ENCODE data around the gene PDSS1. TPM values are rescaled to one million over a fixed set of nuclear protein-coding genes. Genes with fewer than 3 reads are reported as not detected.

Gene PDSS1
- total RNA-seq, 1 donor from 2014 or later: 8.0 TPM

DNA sequence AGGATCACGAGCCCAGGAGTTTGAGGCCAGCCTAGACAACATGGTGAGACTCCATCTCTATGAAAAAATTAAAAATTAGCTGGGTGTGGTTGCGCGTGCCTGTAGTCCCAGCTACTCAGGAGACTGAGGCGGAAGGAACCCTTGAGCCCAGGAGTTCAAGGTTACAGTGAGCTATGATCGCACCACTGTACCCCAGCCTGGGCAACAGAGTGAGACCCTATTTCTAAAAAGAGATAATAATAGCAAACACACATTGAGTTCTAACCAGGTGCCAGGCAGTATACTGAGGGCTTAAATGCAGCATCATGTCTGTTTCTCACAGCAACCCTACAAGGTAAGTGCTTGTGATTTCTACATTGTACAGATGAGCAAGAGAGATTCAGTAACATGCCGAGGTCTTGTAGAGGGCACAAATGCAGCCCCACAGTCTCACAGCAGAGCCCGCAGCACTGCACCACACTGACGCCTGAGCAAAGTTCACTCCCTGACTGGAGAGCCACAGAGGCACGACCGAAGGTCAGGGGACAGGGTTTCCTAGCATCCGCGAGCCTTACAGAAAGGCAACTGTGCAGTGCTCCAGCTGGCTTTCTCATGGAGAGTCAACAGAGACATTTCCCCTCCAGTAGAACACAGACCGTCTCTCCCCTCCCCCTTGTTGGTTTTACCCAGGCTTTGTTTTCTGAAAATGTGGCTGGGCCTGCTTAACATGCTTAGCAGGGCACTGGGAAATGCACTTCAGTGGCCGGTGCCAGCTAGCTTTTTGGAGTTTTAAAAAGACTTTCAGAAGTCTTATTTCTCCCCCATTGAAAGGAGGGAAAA lies 36.5 kb downstream of the PDSS1 start:
- H3K4me1 Mint-ChIP-seq (ENCODE audit: unreplicated experiment): no peaks in the 10 kb centered on the region
- no peak overlapping the region for H3K27ac Mint-ChIP-seq (ENCODE audit: unreplicated experiment)
- H3K36me3 Mint-ChIP-seq (ENCODE audit: low read depth, unreplicated experiment): peaks cover 8% of the 10 kb centered on the region
- TF ChIP-seq, protein P1, sequence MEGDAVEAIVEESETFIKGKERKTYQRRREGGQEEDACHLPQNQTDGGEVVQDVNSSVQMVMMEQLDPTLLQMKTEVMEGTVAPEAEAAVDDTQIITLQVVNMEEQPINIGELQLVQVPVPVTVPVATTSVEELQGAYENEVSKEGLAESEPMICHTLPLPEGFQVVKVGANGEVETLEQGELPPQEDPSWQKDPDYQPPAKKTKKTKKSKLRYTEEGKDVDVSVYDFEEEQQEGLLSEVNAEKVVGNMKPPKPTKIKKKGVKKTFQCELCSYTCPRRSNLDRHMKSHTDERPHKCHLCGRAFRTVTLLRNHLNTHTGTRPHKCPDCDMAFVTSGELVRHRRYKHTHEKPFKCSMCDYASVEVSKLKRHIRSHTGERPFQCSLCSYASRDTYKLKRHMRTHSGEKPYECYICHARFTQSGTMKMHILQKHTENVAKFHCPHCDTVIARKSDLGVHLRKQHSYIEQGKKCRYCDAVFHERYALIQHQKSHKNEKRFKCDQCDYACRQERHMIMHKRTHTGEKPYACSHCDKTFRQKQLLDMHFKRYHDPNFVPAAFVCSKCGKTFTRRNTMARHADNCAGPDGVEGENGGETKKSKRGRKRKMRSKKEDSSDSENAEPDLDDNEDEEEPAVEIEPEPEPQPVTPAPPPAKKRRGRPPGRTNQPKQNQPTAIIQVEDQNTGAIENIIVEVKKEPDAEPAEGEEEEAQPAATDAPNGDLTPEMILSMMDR (IDR thresholded peaks at IDR 0.05; ENCODE audit: unreplicated experiment): no peak
- H3K9me3 Mint-ChIP-seq (ENCODE audit: unreplicated experiment): no peaks in the 10 kb centered on the region
- no peak overlapping the region for H3K4me3 Mint-ChIP-seq (ENCODE audit: unreplicated experiment)
- DNase-seq (ENCODE audit: low spot score): no peak
- no peaks in the 10 kb centered on the region for H3K27me3 Mint-ChIP-seq (ENCODE audit: unreplicated experiment)

DNA sequence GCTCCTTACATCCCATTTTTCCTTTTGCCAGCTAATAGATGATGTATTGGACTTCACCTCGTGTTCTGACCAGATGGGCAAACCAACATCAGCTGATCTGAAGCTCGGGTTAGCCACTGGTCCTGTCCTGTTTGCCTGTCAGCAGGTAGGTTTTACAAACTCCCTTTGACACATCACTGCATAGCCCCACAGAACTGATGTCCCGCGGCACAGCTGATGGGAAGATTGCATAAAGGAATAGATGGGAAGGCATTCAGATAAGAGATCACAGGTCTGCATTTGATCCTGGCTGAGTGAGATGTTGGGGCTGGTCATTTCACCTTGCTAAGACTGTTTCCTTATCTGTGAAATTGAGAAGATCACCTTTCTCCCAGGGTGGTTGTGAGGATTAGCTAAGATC lies 37.9 kb downstream of the PDSS1 start:
- Mint-ChIP-seq H3K4me3 (ENCODE audit: unreplicated experiment) (no peak overlapping the region), H3K4me1 (ENCODE audit: unreplicated experiment) (no peaks in the 10 kb centered on the region), H3K27me3 (ENCODE audit: unreplicated experiment) (no peaks in the 10 kb centered on the region), H3K27ac (ENCODE audit: unreplicated experiment) (no peak overlapping the region), H3K9me3 (ENCODE audit: unreplicated experiment) (no peaks in the 10 kb centered on the region), H3K36me3 (ENCODE audit: low read depth, unreplicated experiment) (peaks cover 8% of the 10 kb centered on the region)
- no peak for DNase-seq (ENCODE audit: low spot score)
- TF ChIP-seq, protein P1 (IDR thresholded peaks at IDR 0.05; ENCODE audit: unreplicated experiment): no peak

DNA sequence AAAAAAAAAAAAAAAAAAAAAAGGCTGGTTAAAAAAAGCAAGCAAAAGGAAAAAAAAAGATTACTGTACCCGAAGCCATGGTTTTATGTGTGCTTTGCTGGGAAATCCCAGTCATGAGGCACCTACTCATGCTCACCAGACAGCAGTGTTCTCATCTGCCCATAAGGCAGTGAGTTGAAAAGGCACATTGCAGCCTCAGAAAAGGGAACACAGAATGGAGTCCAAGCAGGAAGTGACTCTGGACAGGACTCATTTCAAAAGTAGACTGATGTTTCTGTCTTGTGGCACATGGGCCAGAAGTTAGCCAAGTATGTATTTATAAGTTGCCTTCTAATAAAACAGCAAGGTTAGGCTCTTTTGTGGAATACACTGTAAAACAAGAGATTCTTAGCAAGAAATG lies 40.2 kb downstream of the PDSS1 start:
- Mint-ChIP-seq H3K9me3 (ENCODE audit: unreplicated experiment) (no peaks in the 10 kb centered on the region), H3K27me3 (ENCODE audit: unreplicated experiment) (no peaks in the 10 kb centered on the region), H3K27ac (ENCODE audit: unreplicated experiment) (no peak overlapping the region), H3K36me3 (ENCODE audit: low read depth, unreplicated experiment) (peaks cover 9% of the 10 kb centered on the region), H3K4me3 (ENCODE audit: unreplicated experiment) (no peak overlapping the region), H3K4me1 (ENCODE audit: unreplicated experiment) (no peaks in the 10 kb centered on the region)
- DNase-seq (ENCODE audit: low spot score): no peak
- TF ChIP-seq, protein P1 (IDR thresholded peaks at IDR 0.05; ENCODE audit: unreplicated experiment): no peak

DNA sequence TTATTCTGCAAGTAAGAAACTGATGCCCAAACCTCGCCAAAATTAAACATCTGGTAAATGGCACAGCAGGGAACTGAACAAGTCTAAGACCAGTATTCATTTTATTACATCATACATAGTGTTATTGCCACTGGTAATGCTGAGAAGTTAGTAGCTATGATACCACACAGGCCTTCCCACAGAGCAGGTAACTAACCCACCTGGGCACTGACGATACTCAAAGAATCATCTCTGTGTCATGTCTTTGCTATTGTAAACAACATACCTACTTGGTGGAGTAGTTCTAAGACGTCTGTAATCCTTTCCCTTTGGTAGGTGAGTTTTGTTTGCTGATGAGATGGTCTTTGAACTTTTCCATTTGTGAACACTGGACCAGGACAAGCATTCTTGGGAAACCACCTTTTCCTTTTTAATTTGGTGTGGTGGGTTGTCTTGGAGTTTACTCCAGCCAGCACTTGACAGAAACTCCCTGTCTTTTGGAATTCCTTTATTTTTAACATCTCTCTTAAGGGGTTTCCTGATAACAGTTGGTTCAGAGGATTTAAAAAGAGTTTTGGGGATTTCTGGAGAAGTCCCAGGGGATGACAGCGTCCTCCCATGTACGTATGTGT lies 40.9 kb downstream of the PDSS1 start:
- Mint-ChIP-seq H3K36me3 (ENCODE audit: low read depth, unreplicated experiment) (peaks cover 6% of the 10 kb centered on the region), H3K27me3 (ENCODE audit: unreplicated experiment) (no peaks in the 10 kb centered on the region), H3K27ac (ENCODE audit: unreplicated experiment) (no peak overlapping the region), H3K4me1 (ENCODE audit: unreplicated experiment) (no peaks in the 10 kb centered on the region), H3K4me3 (ENCODE audit: unreplicated experiment) (no peak overlapping the region), H3K9me3 (ENCODE audit: unreplicated experiment) (no peaks in the 10 kb centered on the region)
- TF ChIP-seq, protein P1 (IDR thresholded peaks at IDR 0.05; ENCODE audit: unreplicated experiment): no peak
- DNase-seq (ENCODE audit: low spot score): no peak

DNA sequence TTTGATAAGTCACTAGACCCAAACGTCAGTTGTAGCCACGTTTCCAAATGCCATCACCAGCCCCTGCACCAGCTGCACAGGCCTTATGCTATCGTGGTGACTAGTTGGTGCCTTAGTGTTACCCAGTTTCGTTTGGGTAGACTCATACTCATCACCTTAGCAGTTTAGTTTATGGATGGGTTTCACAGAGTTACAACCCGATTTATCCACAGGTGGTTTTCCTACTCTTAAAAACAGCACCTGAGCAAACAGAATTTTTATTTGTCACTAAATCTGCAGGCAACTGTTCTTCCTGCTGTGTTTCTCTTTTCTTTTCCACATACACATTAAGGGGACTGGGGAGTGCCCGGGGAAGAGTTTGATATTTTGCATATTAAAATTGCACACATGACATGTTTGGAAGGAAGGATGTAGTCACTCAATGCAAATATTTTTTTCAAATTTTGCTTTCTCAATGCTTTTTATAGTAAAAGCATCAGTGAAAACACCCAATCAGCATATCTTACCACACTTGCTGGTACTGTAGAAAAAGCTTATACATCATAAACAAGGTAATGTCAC lies 41.6 kb downstream of the PDSS1 start:
- Mint-ChIP-seq H3K9me3 (ENCODE audit: unreplicated experiment) (no peaks in the 10 kb centered on the region), H3K27ac (ENCODE audit: unreplicated experiment) (no peak overlapping the region), H3K27me3 (ENCODE audit: unreplicated experiment) (no peaks in the 10 kb centered on the region), H3K36me3 (ENCODE audit: low read depth, unreplicated experiment) (peaks cover 8% of the 10 kb centered on the region), H3K4me1 (ENCODE audit: unreplicated experiment) (peaks cover 5% of the 10 kb centered on the region), H3K4me3 (ENCODE audit: unreplicated experiment) (no peak overlapping the region)
- DNase-seq (ENCODE audit: low spot score): no peak
- TF ChIP-seq, protein P1 (IDR thresholded peaks at IDR 0.05; ENCODE audit: unreplicated experiment): no peak

Measured in endothelial cell (in vitro differentiated cells).